ENCODE data around the gene SIAH3. TPM values are rescaled to one million over a fixed set of nuclear protein-coding genes. Genes with fewer than 3 reads are reported as not detected.

Gene SIAH3
- total and polyA plus RNA-seq, 2 experiments from 2014 or later, result 0.13 to 0.17 TPM

DNA sequence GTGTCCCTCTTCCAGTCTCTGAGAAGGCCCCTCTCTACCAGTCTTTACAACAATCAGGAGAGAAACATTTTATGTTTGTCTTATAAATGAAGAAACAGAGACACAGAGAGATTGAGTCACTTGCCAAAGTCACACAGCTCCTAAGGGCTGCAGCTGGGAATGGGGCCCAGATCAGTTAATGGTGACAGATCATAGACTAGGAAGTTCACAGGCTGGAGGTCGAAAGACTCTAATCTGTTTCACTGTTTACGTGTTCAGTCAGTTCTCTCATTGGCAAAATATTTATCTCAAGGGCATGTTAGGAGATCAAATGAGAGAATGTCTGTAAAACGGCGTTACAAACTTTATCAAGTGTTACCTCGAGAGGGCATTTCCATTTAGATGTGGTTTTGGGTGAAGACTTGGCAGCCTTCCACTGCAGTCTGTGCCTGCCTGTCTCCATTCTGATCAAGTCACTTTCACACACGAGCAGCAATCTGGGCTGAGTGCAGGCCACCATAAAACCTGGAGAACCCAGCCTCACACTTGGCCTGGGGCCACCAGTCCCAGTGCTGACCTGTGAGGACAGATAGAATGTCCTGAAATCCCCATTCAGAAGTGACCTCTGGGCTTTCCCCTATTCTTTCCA, 65.1 kb downstream of the SIAH3 start (continued):
- TF ChIP-seq, protein P1, sequence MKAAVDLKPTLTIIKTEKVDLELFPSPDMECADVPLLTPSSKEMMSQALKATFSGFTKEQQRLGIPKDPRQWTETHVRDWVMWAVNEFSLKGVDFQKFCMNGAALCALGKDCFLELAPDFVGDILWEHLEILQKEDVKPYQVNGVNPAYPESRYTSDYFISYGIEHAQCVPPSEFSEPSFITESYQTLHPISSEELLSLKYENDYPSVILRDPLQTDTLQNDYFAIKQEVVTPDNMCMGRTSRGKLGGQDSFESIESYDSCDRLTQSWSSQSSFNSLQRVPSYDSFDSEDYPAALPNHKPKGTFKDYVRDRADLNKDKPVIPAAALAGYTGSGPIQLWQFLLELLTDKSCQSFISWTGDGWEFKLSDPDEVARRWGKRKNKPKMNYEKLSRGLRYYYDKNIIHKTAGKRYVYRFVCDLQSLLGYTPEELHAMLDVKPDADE (IDR thresholded peaks at IDR 0.05), result no peak
- TF ChIP-seq CREB1 (CRISPR knock-in tag; IDR thresholded peaks at IDR 0.05; ENCODE audit: low read depth) (no peak), EZH2phosphoT487 (IDR thresholded peaks at IDR 0.05; ENCODE audit: unreplicated experiment) (no peak), NANOG (IDR thresholded peaks at IDR 0.05; ENCODE audit: borderline replicate concordance) (no peak), STAT1 (IDR thresholded peaks at IDR 0.05; ENCODE audit: unreplicated experiment) (no peak), ZNF331 (CRISPR knock-in tag; IDR thresholded peaks at IDR 0.05; ENCODE audit: low read depth) (no peak)
- TF ChIP-seq, protein P2, sequence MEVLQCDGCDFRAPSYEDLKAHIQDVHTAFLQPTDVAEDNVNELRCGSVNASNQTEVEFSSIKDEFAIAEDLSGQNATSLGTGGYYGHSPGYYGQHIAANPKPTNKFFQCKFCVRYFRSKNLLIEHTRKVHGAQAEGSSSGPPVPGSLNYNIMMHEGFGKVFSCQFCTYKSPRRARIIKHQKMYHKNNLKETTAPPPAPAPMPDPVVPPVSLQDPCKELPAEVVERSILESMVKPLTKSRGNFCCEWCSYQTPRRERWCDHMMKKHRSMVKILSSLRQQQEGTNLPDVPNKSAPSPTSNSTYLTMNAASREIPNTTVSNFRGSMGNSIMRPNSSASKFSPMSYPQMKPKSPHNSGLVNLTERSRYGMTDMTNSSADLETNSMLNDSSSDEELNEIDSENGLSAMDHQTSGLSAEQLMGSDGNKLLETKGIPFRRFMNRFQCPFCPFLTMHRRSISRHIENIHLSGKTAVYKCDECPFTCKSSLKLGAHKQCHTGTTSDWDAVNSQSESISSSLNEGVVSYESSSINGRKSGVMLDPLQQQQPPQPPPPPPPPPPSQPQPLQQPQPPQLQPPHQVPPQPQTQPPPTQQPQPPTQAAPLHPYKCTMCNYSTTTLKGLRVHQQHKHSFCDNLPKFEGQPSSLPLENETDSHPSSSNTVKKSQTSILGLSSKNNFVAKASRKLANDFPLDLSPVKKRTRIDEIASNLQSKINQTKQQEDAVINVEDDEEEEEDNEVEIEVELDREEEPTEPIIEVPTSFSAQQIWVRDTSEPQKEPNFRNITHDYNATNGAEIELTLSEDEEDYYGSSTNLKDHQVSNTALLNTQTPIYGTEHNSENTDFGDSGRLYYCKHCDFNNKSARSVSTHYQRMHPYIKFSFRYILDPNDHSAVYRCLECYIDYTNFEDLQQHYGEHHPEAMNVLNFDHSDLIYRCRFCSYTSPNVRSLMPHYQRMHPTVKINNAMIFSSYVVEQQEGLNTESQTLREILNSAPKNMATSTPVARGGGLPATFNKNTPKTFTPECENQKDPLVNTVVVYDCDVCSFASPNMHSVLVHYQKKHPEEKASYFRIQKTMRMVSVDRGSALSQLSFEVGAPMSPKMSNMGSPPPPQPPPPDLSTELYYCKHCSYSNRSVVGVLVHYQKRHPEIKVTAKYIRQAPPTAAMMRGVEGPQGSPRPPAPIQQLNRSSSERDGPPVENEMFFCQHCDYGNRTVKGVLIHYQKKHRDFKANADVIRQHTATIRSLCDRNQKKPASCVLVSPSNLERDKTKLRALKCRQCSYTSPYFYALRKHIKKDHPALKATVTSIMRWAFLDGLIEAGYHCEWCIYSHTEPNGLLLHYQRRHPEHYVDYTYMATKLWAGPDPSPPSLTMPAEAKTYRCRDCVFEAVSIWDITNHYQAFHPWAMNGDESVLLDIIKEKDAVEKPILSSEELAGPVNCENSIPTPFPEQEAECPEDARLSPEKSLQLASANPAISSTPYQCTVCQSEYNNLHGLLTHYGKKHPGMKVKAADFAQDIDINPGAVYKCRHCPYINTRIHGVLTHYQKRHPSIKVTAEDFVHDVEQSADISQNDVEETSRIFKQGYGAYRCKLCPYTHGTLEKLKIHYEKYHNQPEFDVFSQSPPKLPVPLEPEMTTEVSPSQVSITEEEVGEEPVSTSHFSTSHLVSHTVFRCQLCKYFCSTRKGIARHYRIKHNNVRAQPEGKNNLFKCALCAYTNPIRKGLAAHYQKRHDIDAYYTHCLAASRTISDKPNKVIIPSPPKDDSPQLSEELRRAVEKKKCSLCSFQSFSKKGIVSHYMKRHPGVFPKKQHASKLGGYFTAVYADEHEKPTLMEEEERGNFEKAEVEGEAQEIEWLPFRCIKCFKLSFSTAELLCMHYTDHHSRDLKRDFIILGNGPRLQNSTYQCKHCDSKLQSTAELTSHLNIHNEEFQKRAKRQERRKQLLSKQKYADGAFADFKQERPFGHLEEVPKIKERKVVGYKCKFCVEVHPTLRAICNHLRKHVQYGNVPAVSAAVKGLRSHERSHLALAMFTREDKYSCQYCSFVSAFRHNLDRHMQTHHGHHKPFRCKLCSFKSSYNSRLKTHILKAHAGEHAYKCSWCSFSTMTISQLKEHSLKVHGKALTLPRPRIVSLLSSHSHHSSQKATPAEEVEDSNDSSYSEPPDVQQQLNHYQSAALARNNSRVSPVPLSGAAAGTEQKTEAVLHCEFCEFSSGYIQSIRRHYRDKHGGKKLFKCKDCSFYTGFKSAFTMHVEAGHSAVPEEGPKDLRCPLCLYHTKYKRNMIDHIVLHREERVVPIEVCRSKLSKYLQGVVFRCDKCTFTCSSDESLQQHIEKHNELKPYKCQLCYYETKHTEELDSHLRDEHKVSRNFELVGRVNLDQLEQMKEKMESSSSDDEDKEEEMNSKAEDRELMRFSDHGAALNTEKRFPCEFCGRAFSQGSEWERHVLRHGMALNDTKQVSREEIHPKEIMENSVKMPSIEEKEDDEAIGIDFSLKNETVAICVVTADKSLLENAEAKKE (CRISPR knock-in tag; IDR thresholded peaks at IDR 0.05), result no peak

Measured in GM23338 (cell line).